ENCODE results near the gene VPS41. TPM values are rescaled to one million over a fixed set of nuclear protein-coding genes. Genes with fewer than 3 reads are reported as not detected.

The VPS41 gene
- total and polyA plus RNA-seq, 2 donors from 2014 or later: 21.8 to 94.0 TPM

DNA sequence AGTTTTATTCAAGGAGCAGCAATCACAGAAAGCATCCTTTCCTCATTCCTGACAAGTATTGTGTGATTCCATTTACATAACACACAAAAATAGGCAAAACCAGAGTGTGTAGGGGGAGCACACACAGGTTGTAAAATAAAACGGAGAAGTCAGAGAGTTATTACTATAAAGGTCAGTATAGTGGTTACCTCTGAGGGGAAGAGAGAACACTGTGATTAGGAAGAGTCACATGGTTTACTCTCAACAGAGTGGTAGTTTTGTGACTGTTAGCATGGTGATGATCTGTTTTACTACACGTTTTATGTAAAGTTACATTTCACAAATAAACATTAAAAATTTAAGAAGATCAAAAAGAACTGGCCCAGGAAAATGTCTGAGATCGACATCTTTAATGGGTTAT is 74.6 kb downstream of the VPS41 start:
- TF ChIP-seq, protein P1, sequence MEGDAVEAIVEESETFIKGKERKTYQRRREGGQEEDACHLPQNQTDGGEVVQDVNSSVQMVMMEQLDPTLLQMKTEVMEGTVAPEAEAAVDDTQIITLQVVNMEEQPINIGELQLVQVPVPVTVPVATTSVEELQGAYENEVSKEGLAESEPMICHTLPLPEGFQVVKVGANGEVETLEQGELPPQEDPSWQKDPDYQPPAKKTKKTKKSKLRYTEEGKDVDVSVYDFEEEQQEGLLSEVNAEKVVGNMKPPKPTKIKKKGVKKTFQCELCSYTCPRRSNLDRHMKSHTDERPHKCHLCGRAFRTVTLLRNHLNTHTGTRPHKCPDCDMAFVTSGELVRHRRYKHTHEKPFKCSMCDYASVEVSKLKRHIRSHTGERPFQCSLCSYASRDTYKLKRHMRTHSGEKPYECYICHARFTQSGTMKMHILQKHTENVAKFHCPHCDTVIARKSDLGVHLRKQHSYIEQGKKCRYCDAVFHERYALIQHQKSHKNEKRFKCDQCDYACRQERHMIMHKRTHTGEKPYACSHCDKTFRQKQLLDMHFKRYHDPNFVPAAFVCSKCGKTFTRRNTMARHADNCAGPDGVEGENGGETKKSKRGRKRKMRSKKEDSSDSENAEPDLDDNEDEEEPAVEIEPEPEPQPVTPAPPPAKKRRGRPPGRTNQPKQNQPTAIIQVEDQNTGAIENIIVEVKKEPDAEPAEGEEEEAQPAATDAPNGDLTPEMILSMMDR (IDR thresholded peaks at IDR 0.05; ENCODE audit: borderline replicate concordance, extremely low read depth, insufficient read depth): no peak
- Histone ChIP-seq H3K4me1 (ENCODE audit: control insufficient read depth in 2 of 3, insufficient read depth in 2 of 3, low read depth in 1 of 3, low read length in 3 of 3) (no peaks in the 10 kb centered on the region), H3K27ac (ENCODE audit: low read depth in 2 of 2, low read length in 2 of 2) (no peak overlapping the region), H3K36me3 (ENCODE audit: control insufficient read depth in 2 of 3, insufficient read depth in 3 of 3, low read length in 3 of 3) (no peaks in the 10 kb centered on the region), H3K9ac (ENCODE audit: low read length in 3 of 3) (no peak overlapping the region), H3K27me3 (ENCODE audit: control insufficient read depth, insufficient read depth, low read length) (no peaks in the 10 kb centered on the region), H3K9me3 (ENCODE audit: control insufficient read depth in 2 of 3, insufficient read depth in 1 of 3, low read length in 3 of 3) (no peaks in the 10 kb centered on the region), H3K4me3 (ENCODE audit: low read length in 3 of 3) (no peak overlapping the region)
- DNase-seq: no peak
- intact Hi-C loops (cut with DNase I): no loop called here
- FAIRE-seq: no peak

DNA sequence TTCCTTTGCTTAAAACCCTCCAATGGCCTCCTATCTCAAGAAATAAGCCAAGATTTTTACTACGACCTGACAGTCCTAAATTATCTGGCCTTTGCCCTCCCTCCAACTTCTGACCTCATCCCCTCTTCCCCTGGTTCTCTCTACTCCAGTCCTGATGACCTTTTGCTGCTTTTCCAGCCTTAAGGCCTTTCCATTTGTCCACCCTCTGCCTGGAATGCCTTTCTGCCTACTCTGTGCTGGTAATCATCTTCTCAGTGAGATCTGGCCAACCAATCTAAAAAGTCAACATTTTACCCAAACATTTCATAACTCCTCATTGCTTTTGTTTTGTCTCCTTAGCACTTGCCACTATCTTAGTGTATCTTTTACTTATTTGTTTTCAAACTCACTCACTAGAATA is 75.7 kb downstream of the VPS41 start:
- Histone ChIP-seq H3K9me3 (ENCODE audit: control insufficient read depth in 2 of 3, insufficient read depth in 1 of 3, low read length in 3 of 3) (no peaks in the 10 kb centered on the region), H3K9ac (ENCODE audit: low read length in 3 of 3) (no peak overlapping the region), H3K27me3 (ENCODE audit: control insufficient read depth, insufficient read depth, low read length) (no peaks in the 10 kb centered on the region), H3K36me3 (ENCODE audit: control insufficient read depth in 2 of 3, insufficient read depth in 3 of 3, low read length in 3 of 3) (no peaks in the 10 kb centered on the region), H3K4me1 (ENCODE audit: control insufficient read depth in 2 of 3, insufficient read depth in 2 of 3, low read depth in 1 of 3, low read length in 3 of 3) (no peaks in the 10 kb centered on the region), H3K27ac (ENCODE audit: low read depth in 2 of 2, low read length in 2 of 2) (no peak overlapping the region), H3K4me3 (ENCODE audit: low read length in 3 of 3) (no peak overlapping the region)
- TF ChIP-seq, protein P1 (IDR thresholded peaks at IDR 0.05; ENCODE audit: borderline replicate concordance, extremely low read depth, insufficient read depth): no peak
- no peak for FAIRE-seq
- no peak for DNase-seq
- intact Hi-C loops (cut with DNase I): no loop called here

DNA sequence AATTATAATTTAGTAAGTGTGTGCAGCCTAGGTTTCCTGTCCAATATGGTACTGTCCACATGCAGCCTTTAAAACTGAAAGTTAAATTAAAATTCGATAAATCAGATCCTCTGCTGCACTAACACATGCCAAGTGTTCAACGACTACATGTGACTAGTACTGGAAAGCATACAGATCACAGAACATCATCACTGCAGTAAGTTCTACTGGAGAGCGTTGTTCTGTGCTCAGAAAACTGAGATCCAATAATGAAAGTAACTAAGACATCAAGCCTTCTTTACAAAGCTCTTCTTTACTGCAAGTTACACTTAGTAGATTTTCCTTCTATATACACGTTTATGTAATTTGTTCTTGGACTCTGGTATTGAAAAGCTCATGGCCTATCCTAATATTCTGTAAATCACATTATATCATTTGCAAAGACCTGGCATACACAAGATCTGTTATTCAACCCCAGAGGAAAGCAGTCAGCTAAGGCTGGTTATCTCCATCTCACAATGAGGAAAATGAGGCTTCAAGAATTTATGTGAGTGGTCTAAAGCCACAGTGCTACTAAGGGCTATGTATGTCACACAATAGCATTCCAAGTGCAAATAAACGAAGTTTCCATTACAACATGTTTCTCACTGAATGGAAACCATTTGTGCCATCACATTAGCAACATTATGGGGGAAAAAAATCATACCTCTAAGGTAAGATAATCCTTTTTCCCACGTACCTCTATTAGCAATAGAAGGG is 77.6 kb downstream of the VPS41 start:
- no peak for FAIRE-seq
- no peaks in the 10 kb centered on the region for H3K27me3 ChIP-seq (ENCODE audit: control insufficient read depth, insufficient read depth, low read length)
- H3K9me3 ChIP-seq (ENCODE audit: control insufficient read depth in 2 of 3, insufficient read depth in 1 of 3, low read length in 3 of 3): no peaks in the 10 kb centered on the region
- no peaks in the 10 kb centered on the region for H3K4me1 ChIP-seq (ENCODE audit: control insufficient read depth in 2 of 3, insufficient read depth in 2 of 3, low read depth in 1 of 3, low read length in 3 of 3)
- no peak overlapping the region for H3K4me3 ChIP-seq (ENCODE audit: low read length in 3 of 3)
- H3K36me3 ChIP-seq (ENCODE audit: control insufficient read depth in 2 of 3, insufficient read depth in 3 of 3, low read length in 3 of 3): no peaks in the 10 kb centered on the region
- TF ChIP-seq, protein P1 (IDR thresholded peaks at IDR 0.05; ENCODE audit: borderline replicate concordance, extremely low read depth, insufficient read depth): no peak
- intact Hi-C loops (cut with DNase I): no loop called here
- H3K27ac ChIP-seq (ENCODE audit: low read depth in 2 of 2, low read length in 2 of 2): no peak overlapping the region
- H3K9ac ChIP-seq (ENCODE audit: low read length in 3 of 3): no peak overlapping the region
- DNase-seq: no peak
